ENCODE data around the gene CUX1.

GRCh38 chr7:102282465-102283362 lies 465.3 kb downstream of the CUX1 start:
- no peak for TF ChIP-seq CTCF (IDR thresholded peaks at IDR 0.05)
- no peak for TF ChIP-seq POLR2A (IDR thresholded peaks at IDR 0.05)
